Measurements from ENCODE around the gene CACNB3. TPM values are rescaled to one million over a fixed set of nuclear protein-coding genes. Genes with fewer than 3 reads are reported as not detected.
A peak's percentile ranks its signal among the peaks of the same experiment; 100 is the strongest.
"Not testable (repeated sequence)": the region's sequence is repeated elsewhere in the genome, so short reads cannot be mapped to it uniquely, and the experiment has no call there.

CACNB3 gene
- total RNA-seq, 1 donor from 2014 or later = 41.6 TPM

DNA sequence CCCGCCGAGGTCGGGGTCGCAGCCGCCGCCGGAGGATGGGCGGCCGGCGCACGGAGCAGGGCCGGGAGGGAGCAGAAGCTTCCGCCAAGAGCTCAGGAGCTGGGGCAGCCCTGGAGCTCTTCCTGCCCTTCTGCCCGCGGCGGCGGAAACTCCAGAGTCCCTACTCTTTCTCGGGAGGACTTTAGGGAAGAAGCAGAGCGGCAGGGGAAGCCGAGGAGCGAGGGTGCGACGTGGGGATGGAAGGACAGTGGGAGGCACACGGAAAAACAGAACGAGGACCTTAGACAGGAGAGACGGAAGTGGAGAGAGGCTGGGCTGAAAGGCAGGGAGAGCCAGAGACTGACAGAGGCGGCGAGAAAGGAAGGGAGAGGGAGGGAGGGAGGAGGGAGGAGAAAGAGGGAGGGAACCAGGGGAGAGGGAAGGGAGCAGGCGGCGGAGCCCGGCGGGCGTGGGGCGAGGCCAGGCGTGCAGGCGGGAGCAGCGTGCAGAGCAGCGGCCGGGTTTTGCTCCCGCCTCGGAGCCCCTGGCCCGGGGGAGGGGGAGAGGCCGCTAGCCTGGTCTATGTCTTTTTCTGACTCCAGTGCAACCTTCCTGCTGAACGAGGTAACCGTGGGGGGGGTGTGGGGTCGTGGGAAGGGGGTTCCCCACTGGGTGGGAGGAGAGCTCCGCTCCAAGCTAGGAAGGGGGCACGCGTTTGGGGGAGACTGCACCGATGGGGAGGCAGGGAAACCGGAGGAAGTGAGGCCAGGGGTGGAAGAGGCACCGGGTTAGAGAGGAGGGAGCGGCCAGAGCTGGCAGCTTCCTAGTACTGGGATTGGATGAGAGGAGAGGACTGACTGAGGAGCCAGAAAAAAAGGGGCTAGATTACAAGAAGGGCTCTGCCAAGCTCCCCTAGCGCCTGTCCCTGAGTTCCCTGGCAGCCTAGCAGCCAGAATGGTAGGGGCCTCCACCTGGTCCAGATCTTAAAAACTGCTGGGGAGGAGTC lies 2.9 kb upstream of the CACNB3 start:
- DNase-seq (ENCODE audit: low spot score in 2 of 2) (peak; percentile 64 to 67), FAIRE-seq (no peak)

DNA sequence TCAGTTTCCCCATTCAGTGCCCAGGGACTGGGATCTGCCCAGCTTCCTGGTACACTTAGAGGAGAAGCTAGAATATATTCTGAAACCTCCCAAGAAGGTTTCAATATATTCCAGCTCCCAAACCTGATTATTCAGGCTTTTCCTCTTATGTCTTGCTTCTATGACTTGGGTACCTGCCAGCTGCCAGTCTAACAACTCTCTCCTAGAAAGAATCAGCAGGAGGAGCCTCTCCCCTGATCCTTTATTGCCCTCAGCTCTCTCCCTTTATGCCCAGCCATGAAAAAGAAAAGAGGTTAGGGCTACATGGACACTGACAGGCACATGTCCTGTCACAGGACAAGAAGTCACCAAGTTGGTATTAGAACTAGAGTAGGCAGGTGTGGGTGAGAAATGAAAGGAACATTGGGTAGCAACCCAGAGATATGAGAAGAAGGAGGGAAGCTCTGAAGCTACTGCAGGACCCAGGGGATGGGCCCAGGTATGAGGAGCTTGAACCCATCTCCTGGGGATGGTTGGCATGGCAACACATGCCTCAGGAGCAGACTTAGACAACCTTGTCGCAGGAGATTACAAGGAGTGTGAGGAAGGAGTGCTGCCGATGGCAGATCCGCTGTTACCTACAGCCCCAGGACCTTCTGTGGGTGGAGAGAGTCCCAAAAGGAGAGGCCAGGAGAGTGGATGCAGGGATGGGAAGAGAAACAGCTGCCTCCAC lies 2.0 kb upstream of the CACNB3 start:
- no peak for FAIRE-seq
- no peak for DNase-seq (ENCODE audit: low spot score in 2 of 2)

DNA sequence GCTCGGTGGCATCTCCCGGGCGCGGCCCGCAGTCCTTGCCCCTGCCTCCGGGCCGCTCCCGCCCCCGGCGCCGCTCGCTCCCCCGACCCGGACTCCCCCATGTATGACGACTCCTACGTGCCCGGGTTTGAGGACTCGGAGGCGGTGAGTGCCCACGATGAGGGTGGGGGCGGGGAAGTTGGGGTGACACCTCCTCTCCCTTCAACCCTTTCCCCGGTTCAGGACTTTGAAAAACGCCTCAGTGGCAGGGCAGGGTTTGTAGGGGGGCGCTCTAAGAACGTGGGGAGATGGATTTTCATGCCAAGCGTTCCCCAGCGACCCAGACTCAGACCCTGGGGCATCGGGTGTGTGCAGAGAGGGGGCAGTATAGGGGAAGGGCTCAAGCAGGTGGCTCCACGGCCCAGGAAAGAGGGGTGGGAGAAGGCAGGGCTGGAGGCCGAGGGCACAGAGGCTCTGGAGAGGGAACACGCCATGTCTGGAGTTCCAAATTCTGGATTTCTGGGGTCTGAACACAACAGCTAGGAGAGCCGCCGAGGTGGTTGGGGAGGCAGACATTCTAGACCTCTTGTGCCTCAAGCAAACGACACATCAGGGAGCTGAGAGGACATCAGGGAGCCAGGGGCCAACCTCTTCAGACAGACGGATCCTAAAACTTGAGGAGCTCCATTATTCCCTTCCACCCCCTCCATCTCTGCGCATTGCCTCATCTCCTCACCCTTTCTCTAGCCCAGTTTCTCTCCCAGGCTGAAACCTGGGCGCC lies 715 bp downstream of the CACNB3 start:
- DNase-seq (ENCODE audit: low spot score in 2 of 2) (no peak), FAIRE-seq (no peak)

DNA sequence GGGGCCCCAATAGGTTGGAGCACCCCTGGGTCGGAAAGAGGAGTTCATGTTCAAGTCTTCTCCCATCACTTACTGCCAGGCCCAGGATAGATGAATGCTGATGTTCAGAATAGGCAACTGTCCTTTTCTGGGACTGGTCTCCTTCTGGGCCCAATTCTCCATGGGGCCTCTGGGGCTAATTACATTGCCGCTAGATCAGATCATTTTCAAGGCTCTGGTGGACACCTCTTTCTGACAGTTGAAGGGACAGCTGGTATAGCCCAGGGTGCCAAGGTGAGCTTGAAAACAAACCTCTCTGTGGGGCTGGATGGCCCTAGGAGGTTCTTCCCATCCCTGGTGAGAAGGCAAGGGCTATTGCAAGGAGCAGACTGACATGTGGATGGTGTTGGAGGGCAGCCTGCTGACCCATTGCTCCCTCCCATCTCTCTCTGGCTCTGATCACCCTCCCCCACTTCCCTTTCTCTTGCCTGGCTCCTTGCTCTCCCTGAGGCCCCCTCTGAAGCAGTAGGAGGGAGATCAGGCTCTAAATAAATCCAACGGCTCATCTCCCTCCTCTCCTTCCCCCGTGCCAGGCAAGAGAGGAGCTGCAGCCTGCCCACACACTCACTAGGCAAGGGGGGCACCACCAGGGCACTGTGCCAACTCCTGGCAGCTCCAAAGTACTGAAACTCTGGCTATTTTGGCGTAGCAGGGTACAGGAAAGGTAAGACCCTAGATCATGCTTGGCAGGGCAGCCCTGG lies 1.9 kb downstream of the CACNB3 start:
- DNase-seq (ENCODE audit: low spot score in 2 of 2) = no peak
- FAIRE-seq = no peak

DNA sequence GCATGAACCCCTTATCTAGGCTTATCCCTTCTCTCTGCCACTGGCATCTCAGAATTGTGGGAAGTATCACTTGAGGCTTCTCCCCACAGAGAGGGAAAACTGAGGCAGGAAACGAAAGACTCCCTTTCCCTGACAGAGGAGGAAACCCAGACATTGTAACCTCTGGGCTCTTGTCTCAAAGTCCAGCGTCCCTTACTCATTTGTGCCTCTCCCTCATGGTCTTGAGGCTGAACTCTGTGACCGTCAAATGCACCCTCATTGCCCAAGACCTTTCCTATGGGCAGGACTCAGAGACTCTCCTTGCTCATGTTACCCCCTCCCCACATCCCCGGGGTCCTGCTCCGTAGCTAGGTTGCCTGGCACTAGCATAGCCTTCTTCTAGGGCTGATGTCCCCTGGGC lies 3.8 kb downstream of the CACNB3 start:
- FAIRE-seq = no peak
- no peak for DNase-seq (ENCODE audit: low spot score in 2 of 2)

DNA sequence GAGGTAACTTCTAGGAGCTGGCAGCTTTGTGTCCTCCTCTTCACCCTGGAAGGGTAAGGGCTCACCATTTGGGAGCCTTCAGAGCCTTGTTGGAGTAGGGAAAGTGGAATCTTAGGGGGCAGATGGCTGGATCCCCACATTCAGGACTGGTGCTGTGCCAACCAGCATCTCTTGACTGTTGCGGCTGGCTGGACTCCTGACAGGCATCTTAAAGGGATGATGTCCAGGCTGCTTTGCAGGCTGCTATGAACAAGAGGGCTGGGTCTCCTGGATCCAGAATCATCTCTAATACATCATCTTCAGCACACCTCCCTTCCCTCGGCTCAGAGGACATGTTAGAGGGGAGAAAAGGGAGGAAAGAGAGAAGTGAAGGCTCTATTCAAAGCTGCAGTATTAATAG lies 4.4 kb downstream of the CACNB3 start:
- FAIRE-seq (no peak), DNase-seq (ENCODE audit: low spot score in 2 of 2) (no peak)

DNA sequence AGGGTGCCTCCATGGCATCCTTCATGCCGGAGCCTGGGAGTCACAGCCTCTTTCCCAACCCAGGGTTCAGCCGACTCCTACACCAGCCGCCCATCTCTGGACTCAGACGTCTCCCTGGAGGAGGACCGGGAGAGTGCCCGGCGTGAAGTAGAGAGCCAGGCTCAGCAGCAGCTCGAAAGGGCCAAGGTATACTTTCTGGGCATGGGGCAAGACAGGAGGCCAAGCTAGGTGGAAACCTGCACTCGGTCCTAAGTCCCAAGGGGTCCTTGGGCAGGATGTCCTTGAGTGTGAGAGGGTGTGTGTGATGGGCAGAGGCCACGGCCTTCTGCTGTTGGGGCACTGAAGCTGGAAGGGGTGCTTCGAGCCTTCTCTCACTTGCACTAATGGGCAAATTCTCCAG lies 5.0 kb downstream of the CACNB3 start:
- DNase-seq (ENCODE audit: low spot score in 2 of 2) (no peak), FAIRE-seq (no peak)

DNA sequence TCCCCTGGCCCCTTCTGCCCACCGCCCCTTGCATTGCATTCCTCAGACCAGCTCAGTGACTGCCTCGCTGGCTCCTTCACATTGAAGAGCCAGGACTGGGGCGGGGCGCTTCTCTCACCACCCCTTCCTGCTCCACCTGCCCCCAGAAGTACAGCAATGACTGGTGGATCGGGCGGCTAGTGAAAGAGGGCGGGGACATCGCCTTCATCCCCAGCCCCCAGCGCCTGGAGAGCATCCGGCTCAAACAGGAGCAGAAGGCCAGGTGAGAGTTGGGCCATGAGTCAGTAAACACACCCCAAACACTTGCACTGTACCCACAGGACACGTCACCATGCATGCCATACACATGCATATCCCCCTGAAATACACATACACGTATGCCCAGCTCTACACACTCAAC lies 5.8 kb downstream of the CACNB3 start:
- no peak for FAIRE-seq

DNA sequence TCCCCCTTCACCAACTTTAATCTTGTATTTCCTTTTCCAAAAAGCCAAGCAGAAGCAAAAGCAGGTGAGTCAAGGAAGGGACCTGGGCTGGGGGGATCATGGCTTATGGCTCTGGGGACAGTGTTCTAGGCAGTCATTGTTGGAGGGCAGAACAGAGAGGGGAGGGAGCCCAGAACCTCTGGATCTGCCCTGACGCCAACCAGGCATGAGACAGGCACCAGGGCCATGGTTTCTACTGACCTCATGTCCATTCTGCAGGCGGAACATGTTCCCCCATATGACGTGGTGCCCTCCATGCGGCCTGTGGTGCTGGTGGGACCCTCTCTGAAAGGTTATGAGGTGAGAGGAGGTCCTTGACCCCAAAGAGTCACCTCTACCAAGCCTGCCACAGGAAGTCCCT lies 6.6 kb downstream of the CACNB3 start:
- FAIRE-seq (no peak), DNase-seq (ENCODE audit: low spot score in 2 of 2) (no peak)

More for the DNA sequence above, 5.8 kb downstream of the CACNB3 start:
- DNase-seq (ENCODE audit: low spot score in 2 of 2) = no peak

DNA sequence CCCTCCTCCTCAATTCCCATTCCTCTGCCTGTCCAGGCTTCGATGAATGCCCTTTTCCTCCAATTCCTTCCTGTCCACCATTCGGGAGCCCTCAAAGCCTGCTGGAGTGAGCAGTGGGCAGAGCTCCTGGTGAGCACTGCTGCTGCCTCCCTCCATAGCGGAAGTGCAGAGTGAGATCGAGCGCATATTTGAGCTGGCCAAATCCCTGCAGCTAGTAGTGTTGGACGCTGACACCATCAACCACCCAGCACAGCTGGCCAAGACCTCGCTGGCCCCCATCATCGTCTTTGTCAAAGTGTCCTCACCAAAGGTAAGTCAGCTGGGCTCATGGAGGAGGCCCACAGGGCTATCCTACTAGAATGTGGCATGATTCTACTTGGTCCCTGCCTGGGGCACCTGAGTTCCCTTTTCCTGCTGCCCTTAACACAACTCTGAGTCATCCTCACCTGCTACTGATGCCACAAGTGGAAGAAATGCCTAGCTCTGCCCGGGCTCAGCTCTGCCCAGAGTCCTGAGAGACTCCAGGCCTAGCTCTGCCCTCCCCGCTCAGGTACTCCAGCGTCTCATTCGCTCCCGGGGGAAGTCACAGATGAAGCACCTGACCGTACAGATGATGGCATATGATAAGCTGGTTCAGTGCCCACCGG lies 8.0 kb downstream of the CACNB3 start:
- FAIRE-seq (no peak), DNase-seq (ENCODE audit: low spot score in 2 of 2) (no peak)

DNA sequence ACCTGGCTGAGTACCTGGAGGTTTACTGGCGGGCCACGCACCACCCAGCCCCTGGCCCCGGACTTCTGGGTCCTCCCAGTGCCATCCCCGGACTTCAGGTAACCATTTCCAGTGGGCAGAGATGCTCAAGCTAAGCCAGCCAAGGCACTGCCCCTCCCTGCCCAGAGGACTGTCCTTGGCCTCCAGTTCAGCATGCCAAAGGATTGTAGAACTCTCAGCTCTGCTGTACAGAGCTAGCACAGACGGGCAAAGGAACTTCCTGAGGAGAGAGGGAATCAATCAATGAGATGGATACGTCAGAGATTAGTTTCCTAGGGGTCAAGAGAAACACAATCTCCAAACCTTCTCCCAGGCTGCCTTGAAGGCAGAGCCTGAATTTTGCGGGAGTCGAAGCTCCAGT lies 8.7 kb downstream of the CACNB3 start:
- FAIRE-seq = no peak
- DNase-seq (ENCODE audit: low spot score in 2 of 2) = no peak

DNA sequence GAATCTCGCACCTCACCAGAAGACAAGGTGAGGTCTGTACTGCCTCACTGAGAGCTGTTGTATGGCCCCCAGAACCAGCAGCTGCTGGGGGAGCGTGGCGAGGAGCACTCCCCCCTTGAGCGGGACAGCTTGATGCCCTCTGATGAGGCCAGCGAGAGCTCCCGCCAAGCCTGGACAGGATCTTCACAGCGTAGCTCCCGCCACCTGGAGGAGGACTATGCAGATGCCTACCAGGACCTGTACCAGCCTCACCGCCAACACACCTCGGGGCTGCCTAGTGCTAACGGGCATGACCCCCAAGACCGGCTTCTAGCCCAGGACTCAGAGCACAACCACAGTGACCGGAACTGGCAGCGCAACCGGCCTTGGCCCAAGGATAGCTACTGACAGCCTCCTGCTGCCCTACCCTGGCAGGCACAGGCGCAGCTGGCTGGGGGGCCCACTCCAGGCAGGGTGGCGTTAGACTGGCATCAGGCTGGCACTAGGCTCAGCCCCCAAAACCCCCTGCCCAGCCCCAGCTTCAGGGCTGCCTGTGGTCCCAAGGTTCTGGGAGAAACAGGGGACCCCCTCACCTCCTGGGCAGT lies 9.3 kb downstream of the CACNB3 start:
- DNase-seq (ENCODE audit: low spot score in 2 of 2) = no peak
- no peak for FAIRE-seq

DNA sequence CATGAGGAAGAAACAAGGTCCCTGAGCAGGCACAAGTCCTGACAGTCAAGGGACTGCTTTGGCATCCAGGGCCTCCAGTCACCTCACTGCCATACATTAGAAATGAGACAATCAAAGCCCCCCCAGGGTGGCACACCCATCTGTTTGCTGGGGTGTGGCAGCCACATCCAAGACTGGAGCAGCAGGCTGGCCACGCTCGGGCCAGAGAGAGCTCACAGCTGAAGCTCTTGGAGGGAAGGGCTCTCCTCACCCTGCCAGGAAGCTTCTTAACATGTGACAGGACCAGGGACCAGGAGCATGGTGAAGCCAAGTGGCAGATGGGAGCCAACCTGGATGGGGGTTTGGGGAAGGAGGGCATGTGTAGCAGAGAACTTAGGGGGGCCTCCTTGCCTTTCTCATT lies 10.0 kb downstream of the CACNB3 start:
- FAIRE-seq = no peak
- no peak for DNase-seq (ENCODE audit: low spot score in 2 of 2)

DNA sequence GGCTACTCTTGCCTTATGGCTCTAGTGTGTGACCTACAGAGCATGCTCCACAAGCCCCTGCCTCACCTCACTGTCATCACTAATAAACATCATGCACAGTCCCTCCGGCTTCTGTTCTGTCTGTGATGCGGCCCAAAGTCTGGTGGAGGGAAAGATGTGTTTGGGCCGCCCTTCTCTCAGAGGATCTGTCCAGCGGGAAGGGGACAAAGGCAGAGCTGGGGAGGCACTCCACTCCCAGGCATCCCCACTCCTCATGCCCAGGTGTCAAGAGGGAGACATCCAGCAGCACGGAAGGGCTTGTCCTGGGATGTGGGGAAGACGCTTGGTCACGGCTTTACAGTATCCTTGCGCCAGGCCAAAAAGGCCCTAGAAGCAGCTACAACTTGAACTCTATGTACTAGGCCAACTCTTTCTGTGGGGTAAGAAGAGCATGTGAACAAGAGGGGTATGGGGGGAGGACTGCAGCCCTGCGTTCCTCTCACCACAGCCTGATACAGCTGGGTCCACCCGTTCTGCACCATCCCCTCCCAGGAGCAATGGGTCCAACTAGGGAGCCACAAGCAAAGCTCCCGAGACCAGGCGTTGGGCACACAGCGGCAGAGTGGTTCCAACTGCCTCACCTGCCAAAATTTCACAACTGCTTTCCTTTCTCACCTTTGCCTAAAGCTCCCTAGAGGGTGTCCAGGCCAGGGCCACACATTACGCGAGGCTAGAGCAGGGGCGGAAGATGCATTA lies 10.7 kb downstream of the CACNB3 start:
- DNase-seq (ENCODE audit: low spot score in 2 of 2) (no peak), FAIRE-seq (no peak)

DNA sequence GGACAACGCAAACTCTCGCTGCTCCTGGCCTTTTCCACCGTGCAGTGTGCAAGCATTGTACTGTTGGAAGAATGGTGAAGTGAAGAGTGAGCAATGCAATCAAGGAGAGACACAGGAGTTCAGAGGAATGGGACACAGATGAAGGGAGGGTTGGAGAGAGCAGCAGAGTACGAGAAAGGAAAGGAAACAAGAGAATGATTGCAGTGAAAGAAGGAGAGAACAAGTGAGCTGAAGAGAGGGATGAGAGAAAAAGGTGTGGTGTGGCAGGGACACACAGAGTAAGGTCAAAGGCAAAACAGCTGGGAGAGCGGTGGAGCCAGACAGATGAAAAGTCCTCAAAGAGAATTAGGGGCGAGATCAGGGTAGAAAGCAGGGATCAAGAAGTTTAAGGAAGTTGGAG lies 13.0 kb downstream of the CACNB3 start:
- no peak for DNase-seq (ENCODE audit: low spot score in 2 of 2)
- FAIRE-seq = no peak

DNA sequence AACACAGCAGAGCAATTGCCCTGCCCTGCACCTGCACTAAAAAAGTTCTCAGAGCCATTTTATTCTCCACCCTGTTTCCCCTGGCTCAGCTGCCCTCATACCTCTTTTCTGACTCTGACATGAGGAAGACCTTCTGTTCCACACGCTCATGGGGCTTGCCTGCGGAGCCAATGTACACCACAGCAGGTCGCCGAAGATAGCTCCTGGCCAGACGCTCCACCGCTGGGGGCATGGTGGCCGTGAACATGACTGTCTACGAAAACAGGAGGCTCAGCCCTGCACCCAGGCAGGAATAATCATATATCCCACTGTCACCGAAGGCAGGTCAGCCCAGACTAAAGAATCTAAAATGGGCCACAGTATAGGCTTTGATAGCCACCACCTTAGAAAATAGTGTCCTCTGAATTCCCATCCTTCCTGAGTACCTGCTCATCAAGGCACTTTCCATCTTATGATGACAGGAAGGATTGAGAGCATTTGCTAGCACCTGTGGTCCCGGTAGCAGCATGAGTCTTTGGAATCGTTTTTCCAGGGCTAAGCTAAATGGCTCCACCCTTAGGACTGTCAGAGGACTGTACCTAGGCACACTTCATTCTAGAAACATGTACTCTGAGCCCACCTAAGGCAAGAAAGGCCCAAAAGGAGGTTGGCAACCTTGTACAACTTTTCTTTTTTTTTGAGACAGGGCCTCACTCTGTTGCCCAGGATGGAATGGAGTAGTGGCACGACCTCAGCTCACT lies 14.2 kb downstream of the CACNB3 start:
- no peak for FAIRE-seq
- DNase-seq (ENCODE audit: low spot score in 2 of 2) = no peak

DNA sequence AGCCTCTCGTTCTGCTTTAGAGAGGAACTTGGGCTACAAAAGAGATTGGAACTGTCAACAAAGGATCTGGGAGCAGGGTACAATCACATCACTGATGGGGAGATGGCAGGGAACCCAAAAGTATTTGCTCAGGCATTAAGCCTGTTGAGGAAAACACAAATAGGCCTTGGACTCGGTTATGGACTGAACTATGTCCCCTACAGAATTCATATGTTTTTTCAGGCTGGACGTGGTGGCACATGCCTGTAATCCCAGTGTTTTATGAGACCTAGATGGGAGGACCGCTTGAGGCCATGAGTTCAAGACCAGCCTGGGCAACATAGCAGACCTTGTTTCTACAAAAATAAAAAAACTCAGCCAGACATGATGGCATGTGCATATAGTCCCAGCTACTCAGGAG lies 19.8 kb downstream of the CACNB3 start:
- DNase-seq (ENCODE audit: low spot score in 2 of 2) = no peak
- no peak for FAIRE-seq

DNA sequence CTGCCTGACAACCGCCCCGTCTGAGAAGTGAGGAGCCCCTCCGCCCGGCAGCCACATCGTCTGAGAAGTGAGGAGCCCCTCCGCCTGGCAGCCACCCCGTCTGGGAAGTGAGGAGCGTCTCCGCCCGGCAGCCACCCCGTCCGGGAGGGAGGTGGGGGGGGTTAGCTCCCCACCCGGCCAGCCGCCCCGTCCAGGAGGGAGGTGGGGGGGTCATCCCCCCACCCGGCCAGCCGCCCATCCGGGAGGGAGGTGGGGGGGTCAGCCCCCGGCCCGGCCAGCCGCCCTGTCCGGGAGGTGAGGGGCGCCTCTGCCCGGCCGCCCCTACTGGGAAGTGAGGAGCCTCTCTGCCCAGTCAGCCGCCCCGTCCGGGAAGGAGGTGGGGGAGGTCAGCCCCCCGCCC lies 23.7 kb downstream of the CACNB3 start:
- DNase-seq (ENCODE audit: low spot score in 2 of 2); FAIRE-seq: not testable (repeated sequence)
